ENCODE measurements around the gene PLA2G4F.

The PLA2G4F gene

GRCh38 chr15:42163291-42163690, 6.9 kb upstream of the PLA2G4F start:
- no peak for DNase-seq

- DNase-seq: no peak
Observed at GRCh38 chr15:42160136-42160535, 3.7 kb upstream of the PLA2G4F start.

DNA sequence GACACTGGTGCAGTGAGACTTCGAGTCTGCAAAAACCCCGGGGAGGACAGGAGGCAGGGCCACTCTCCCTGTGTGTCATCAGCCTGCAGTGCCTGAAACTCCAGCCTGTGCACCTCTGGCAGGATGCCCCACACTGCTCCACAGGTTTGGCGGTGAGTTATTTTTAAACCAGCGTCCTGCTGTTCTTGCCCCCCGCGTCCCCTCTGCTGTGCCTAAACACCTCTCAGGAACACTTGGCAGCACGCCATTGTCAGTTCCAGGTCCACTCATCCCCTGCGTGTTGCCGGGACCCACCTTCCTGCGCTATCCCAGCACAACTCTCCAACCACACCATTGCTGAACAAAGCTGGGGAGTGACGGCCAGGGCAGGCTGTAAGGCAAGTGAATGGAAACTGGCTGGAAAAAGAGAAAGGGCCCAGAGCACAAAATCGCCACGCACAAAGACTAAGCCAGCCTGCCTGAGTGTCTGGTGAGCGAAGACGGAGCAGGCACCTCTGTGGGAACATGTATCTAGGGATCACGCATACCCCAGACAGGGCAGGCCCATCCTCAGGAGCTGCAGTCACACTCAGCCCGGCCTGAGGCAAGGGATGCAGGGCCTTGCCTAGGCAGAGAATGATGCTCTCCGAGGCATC, 3.1 kb upstream of the PLA2G4F start:
- DNase-seq: no peak

DNA sequence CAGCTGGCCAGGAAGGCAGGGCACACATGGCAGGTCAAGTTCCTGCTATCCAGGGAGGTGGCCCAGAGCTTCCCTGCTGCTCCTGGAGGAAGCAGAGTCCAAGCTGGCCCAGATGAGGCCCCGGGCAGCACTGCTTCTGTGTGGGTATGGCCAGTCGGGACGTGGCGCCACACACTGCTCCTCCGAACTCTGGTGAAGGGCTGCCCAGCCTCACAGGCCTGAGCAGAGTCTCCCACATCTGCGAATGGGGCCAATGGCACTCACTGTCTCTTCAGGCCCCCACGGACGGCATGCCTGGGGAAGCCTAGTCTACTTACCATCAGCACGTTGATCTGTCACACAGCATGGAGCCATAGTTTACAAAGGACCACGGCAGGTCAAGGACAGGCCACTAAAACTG, 2.5 kb upstream of the PLA2G4F start:
- no peak for DNase-seq

DNA sequence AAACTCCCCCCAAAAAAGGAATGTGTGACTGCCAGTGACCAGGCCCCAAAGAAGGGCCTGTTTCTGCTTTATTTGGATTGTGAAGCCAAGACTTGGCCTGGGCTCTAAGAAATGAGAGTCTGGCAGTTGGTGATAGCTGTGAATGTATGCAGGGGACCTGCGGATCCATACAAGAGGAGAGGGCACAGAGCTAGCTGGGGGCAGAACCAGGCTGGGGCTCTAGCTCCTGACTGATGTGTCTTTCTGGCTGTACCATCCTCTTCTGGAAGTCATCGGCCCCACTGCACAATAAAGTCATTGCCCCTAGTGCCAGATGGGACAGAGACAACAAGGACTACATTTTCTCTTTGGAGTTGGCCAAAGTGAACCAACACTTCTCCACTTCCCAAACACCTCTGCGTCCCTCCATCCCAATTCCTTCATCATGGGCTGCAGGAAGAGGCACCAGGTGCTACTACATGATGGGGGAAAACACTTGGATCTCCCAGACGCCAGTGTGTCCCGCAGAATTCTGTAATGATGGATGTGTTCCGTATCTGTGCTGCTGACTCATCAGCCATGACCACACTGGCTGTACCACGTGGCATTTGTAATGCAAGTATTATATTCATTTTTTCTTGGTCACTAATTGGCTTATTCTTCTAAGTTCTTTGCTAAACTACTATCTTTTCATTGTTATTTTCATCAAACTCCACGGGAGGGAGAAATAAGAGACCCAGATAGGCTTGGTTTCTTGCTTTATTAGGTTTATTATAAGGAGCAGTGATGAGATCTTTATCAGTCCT, 1.7 kb upstream of the PLA2G4F start:
- no peak for DNase-seq

DNA sequence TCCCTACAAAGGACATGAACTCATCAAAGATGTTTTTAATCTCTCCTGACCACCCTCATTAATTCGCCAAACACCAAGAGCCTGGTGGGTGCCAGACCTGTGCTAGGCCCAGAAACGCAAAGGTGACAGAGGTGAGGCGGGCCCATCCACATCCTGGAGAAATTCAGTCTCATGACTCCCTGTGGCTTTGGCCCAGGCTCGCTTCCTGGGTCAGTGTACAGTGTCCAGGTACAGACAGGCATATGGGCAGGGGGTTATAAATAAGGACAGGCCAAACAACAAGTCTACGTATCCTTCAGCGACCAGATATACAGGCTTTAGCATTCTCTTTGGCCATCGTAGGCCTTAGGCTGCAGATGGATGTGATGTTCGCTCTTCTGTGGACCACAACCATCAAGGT, 945 bp upstream of the PLA2G4F start:
- DNase-seq: no peak

- DNase-seq: no peak
Observed at GRCh38 chr15:42155546-42156242, 742 bp downstream of the PLA2G4F start.

- no peak for DNase-seq
Observed at GRCh38 chr15:42154956-42155355, 1.5 kb downstream of the PLA2G4F start.

GRCh38 chr15:42154212-42154941, 2.1 kb downstream of the PLA2G4F start:
- DNase-seq: no peak

GRCh38 chr15:42153874-42154211, 2.6 kb downstream of the PLA2G4F start:
- no peak for DNase-seq

GRCh38 chr15:42152921-42153698, 3.3 kb downstream of the PLA2G4F start:
- DNase-seq: no peak

- DNase-seq: no peak
Observed at GRCh38 chr15:42152196-42152920, 4.1 kb downstream of the PLA2G4F start.

DNA sequence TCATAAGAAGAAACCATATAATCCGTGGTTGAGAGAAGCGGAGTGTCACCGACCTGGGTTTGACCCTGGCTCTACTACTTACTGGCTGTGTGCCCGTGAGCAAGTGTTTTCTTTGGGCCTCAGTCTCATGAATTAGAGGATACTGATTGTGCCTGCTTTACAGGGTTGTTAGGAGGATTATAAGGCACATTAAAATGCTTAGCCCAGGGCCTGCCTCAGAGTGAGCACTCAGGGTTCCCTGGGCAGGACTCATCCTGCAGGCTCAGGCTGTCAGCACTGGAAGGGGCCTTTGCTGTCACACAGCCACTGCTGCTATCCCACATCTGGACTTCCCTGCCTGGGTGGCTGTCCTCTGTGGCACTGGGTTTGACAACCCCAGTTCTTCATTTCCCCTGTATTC, 4.7 kb downstream of the PLA2G4F start:
- no peak for DNase-seq

GRCh38 chr15:42151141-42151561, 5.3 kb downstream of the PLA2G4F start:
- no peak for DNase-seq

DNA sequence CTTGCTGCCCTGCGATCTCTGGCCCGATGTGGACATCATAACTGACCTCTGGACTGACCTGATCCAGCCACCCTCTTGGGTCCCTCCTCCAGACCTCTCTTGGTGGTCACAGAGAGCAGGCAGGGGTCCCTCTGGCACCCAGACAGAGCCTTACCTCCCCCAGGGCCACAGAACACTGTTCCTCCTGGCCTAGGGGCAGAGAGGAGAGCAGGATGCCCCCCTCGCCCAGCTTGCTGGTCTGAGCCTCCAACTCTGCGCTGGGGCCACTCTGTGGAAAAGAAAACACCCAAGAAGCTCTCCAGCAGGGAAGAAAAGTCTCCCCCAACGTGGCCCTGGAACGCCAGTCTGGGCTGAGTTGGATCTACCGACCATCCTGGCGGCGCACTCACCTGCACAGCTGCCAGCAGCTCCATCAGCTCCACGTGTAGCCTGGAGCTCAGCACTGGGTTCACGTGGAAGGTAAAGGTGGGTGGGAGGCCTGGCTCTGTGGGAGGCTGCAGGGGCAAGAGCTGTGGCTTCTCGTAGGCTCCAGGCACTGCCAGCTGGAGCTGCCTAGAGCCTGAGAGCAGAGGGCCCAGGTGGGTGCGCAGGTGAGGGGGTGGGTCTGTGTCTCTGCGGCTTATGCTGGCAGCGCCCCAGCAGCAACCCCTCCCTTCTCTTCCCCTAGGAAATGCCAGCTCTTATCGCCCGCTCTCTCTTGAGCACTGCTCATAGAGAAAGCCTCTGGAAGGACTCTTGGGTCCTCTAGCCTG, 6.0 kb downstream of the PLA2G4F start:
- DNase-seq: no peak

- DNase-seq: no peak
Observed at GRCh38 chr15:42149493-42150218, 6.8 kb downstream of the PLA2G4F start.

DNA sequence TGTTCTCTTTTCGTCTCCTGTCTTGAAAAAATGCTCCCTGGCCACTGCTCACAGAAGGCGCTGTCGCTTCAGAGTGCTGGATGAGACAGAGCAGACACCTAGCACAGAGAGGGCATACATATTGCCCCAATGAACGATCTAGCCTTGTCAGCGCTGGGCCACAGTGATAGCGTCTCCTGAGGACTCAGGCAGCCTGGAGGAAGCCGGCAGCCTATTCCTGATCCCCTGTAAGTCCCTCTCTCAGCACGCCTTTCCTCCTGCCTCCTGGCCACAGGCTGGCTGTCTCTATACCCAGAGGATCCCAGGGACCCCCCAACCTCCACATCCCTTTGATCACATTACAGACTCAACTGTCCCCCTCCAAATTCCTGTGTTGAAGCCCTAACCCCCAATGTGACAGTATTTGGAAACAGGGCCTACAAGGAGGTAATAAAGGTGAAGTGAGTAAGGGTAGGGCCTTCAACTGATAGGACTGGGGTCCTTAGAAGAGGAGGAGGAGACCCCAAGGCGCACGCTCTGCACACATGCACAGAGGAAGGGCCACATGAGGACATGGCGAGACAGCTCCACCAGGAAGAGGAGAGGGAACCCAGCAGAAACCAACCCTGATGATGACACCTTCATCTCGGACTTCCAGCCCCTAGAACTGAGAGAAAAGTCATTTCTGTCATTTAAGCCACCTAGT, 7.5 kb downstream of the PLA2G4F start:
- no peak for DNase-seq

GRCh38 chr15:42147431-42147735, 9.1 kb downstream of the PLA2G4F start:
- DNase-seq: no peak

DNA sequence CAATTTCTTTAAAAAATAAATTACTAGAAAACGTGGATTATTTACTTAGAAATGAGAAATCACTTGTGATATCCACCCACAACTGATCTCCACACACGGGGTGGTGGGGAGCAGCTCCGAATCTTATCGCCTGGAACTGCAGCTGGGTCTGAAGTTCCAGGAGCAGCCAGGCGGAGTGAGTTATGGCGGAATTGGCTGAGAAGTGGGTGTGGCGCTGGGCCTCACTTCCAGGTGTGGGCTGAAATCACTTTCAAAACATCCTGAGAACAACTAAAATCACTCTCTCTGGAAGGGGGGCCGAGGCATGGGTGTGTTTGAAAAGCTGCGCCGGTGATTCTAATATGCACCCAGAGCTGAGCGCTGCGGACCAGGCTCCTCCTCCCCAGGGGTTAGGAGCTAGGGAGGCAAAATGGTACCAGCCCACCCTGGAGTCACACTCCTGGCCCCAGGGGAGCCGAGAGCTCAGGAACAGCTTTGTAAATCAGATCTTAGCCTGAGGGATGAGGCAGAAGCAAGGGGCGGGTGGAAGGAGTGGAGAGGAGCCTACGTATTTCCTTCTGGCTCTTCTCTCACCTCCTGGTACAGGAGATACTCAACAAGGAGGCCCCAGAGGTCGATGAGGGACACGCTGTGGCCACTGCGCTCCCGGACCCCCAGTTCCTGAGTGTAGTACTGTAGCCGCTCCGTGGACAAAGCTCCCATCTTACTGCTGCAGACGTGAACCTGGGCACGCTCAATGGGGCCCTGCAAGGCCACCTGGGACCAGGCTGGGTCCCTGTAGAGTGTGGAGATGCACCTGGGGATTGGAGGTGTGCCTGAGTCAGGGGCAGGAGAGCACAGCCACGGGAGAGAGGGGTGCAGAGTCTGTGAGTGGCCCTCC, 9.6 kb downstream of the PLA2G4F start:
- DNase-seq: no peak

Measured in T1000 (cell line).